SK-N-DZ (cell line): ENCODE measurements around the gene LSM4.
"Not testable (repeated sequence)": the region's sequence is repeated elsewhere in the genome, so short reads cannot be mapped to it uniquely, and the experiment has no call there.

Experiments used
- DNase-seq: peaks from one replicate; pipeline ENCODE4 v3.0.0-alpha.2; 2015; ENCODE audit warnings: low spot score

LSM4 gene

DNA sequence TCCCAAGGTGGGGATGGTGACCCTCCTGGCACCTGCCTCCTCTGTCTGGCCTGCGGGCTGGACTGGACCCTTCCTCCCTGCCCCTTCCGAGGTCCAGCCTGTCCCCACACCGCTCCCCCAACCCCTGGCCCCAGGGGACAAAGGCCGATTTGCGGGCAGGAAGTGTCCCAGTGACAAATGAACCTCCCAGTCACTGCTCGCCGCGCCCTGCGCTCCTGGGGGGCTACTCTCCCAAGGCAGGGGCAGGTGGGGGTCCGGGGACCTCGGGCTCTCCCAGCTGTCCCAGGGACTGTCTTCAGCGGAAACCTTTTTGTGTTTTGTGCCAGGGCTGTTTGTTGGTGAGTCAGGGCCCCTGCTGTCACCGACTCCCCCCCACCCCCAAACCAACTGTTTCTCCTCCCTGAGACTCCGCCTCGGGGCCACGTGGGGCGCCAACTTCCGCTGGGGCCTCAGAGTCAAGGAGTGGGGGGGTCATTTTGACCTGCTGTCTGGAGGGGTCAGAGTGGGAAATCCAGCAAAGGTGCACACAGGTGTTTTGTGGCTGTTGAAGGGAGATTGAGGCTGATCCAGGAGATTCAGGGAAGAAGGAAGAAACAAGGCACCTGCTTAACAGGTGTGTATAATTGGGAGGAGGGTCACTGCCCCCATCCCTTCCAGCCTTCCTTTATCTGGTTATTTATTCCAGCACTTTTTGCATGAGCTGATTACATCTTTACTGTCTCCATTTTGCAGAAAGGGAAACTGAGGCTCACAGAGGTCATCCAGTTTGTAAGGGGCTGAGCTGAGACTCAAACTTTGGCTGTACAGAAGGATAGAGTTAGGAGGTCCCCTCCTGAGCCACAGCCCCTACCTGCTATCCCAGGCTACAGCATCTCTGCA lies 18.4 kb upstream of the LSM4 start:
- DNase-seq: no peak

GRCh38 chr19:18340190-18340989 lies 17.5 kb upstream of the LSM4 start, which contains the start of gene PGPEP1:
Gene PGPEP1, plus strand, starts transcription at chr19:18340598. Its CDS starts 84 bp downstream, at chr19:18340682.
- DNase-seq: peak; percentile 43

GRCh38 chr19:18339723-18340122 lies 16.8 kb upstream of the LSM4 start:
- no peak for DNase-seq

- DNase-seq: no peak
These were observed 15.7 kb upstream of the LSM4 start for GRCh38 chr19:18338541-18338940.

DNA sequence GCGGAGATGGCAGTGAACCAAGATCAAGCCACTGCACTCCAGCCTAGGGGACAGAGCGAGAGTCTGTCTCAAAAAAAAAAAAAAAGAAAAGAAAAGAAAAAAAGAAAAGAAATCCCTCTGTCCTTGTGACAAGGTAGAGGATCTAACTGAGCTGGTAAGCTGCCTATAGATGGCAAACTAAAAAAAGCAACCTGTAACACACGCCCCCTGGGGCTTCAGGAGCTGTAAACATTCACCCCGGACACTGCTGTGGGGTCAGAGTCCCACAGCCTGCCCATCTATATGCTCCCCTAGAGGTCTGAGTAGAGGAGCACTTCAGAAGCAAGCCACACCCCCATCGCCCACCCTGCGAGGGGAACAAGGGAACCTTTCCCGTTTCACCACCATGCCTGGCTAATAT lies 13.2 kb upstream of the LSM4 start:
- DNase-seq: no peak

GRCh38 chr19:18333680-18334079 lies 10.8 kb upstream of the LSM4 start:
- no peak for DNase-seq

DNA sequence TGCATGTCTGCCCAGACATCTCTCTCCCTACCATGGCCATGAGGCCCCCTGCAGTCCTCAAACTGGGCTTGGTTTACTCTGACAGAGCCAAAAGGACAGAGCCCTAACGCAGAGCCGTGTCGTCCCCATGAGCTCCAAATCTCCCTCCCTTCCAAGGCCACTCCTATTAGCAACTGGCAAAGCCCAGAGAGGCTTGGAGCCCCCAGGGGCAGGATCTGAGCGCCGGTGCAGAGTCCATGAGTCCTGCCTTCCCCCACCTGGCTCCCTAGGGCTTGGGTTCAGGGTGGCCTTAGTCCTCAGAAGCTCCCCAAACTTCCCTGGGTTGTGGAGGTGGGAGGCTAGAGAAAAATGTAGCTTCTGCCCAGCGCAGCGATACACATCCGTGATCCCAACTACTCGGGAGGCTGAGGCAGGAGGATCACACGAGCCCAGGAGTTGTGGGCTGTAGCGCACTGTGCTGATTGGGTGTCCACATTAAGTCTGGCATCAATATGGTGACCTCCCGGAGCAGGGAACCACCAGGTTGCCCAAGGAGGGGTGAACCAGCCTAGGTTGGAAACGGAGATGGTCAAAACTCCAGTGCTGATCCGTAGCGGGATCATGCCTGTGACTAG lies 10.1 kb upstream of the LSM4 start:
- no peak for DNase-seq

DNA sequence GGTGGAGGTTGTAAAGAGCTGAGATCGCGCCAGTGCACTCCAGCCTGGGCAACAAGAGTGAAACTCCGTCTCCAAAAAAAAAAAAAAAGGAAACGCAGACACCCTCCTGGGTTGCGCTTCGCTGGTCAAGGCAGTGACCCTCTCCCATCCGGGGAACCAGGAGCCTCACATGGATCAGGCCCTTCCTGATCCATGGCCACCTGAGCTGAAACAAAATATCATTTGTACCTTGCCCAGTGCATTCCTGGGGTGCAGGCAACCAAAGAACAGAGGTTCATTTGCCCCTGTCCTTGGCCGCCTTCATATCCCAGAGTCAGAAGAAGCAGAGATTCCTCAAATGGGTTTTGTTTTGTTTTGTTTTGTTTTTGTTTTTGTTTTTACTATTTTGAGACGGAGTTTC lies 8.0 kb upstream of the LSM4 start:
- DNase-seq: no peak

- DNase-seq: no peak
These were observed 6.1 kb upstream of the LSM4 start for GRCh38 chr19:18329035-18329376.

- peak; percentile 96 for DNase-seq
These were observed 5.6 kb upstream of the LSM4 start for GRCh38 chr19:18328340-18329034.

- DNase-seq: no peak
These were observed 3.9 kb upstream of the LSM4 start for GRCh38 chr19:18326772-18327171.

- DNase-seq: not testable (repeated sequence)
These were observed 1.5 kb upstream of the LSM4 start for GRCh38 chr19:18324373-18324731.

GRCh38 chr19:18322318-18322758 lies 538 bp downstream of the LSM4 start:
- DNase-seq: peak; percentile 59

- peak; percentile 57 for DNase-seq
These were observed 1.2 kb downstream of the LSM4 start for GRCh38 chr19:18321734-18322102.

DNA sequence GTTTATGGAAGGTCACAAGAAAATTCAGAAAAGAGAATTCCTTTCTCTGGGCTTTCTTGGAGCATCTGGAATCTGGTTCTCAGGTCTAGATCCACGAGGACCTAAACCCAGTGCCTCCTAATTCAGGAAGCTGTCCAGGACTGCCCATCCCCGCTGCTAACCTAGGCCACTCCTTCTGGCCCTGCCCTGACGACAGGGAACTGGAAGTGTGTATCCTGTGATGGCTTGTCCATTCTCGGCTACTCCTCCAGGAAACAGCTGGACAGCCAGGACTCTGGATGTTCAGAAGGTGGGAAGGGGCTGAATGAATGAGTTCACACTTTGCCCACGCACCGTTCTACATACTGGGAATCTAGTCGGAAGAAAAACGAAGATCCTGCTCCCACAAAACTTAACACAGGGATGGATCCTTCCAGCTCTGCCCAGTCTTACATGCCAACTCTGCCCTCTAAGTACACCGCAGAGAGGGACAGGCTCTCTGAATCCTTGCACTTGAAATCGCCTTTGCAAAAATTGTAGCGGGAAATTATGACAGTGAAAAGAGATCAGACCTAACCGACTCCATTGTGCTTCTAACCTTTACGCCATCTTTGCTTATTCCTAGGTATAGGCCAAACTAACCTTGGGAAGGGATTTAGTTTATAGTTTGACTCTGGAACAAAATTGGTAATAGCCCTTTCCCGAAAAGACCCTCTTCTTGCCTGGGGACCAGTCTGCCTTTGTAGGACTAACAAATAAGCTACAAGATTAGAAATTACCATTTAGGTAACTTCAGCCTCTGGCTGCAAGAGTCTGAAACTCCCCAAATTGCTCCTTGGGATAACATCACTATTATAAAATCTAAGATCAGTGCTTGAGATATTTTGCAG lies 1.8 kb downstream of the LSM4 start:
- no peak for DNase-seq

DNA sequence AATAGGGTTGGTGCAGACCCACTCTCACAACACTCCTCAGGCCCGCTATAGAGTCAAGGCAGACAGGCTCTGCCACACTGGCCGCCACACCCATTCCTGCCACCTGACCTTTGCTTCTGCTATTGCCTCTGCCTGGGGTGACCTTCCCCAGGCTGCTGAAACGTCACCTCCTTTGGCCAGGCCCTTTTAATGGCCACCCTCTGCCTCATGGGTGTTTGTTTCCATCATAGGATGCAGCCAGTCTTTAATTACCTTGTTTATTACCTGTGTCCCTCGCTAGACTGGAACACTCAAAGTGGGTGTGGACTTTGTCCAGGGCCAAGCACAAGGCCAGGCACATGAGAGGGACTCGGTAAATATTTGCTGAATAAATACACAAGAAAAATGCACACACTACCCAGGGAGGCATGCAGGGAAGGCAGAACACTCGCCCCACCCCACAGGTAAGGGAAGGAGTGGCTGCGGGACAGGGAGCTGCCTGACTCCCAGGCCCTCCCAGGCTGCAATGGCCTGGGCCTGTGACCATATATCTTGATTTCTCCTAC lies 3.2 kb downstream of the LSM4 start:
- no peak for DNase-seq

- DNase-seq: no peak
These were observed 4.7 kb downstream of the LSM4 start for GRCh38 chr19:18317961-18318800.

GRCh38 chr19:18313398-18313797 lies 9.5 kb downstream of the LSM4 start:
- DNase-seq: no peak

- DNase-seq: no peak
These were observed 10.8 kb downstream of the LSM4 start for GRCh38 chr19:18312092-18312534.
